HG03432 (cell line): ENCODE data around the gene UBE2QL1.

Experiments
- ATAC-seq: cut with Tn5 transposase; IDR thresholded peaks from one replicate; pipeline ENCODE4 v1.9.1; 2021; ENCODE audit warnings: mild to moderate bottlenecking, moderate library complexity; ENCODE audit not compliant: unreplicated experiment

The UBE2QL1 gene

DNA sequence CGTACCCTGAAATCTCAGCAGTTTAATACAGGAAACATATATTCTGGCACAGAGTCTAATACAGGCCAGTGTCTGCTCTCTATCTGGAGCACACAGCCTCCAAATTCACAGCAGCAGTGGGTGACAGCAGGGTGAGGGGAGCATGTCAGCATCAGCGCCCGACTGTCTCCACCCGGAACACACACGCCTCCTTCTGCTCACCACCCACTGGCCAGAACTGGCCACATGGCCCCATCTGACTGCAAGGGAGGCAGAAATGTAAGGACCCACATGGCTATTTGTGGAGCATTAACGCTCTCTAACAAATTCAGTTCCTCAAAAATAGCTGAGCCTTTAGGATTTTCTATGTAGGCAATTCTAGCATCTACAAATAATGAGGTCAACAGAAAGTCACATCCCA lies 24.6 kb downstream of the UBE2QL1 start:
- ATAC-seq, result no peak

- ATAC-seq, result no peak
These were observed 27.1 kb downstream of the UBE2QL1 start for GRCh38 chr5:6475626-6476312.

GRCh38 chr5:6476313-6476661 lies 27.6 kb downstream of the UBE2QL1 start:
- ATAC-seq, result no peak

DNA sequence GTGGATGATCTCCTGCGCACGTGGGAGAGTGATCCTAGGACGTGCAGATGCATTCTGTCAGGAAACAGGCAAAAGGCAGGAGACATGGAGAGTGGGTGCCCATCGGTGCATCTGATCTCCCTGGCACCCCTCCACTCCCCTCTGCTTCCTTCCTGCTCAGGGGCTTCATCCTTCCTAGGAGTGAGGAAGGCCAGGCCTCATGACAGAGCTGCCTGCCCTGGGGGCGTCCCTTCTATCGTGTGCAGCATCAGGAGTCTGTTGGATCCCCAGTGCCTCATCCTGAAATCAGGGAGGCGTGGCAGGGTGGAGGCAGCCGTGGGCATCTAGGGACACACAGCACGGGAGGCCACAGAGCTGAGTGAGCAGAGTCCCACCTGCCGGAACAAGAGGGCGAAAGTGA lies 30.1 kb downstream of the UBE2QL1 start:
- ATAC-seq, result no peak

GRCh38 chr5:6480133-6481051 lies 31.7 kb downstream of the UBE2QL1 start:
- peak; percentile 64 for ATAC-seq

GRCh38 chr5:6482735-6483134 lies 34.1 kb downstream of the UBE2QL1 start:
- ATAC-seq, result no peak

DNA sequence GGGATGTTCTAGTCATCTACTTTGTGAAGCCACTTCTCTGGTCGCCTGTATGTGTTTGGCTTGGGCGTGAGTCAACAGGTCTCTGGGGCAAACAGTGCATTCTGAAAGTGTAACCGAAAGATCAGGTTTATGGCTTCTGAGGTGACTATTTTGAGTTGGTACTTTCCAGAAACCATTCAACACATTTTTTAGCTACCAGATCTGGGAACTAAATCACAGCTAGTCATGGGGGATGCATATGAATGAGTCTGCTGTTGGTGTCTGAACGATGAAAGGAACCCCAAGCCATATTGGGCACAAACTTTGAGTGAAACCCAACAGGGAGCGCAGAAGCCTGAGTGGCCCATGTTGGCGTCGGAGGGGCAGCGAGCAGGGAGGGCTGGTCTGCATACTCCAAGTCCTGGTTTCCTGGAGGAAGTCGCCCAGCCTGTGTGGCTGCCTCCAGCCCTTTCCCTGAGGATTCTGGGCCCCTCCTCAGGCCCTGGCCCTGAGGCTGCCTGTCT lies 35.3 kb downstream of the UBE2QL1 start:
- peak; percentile 82 for ATAC-seq

DNA sequence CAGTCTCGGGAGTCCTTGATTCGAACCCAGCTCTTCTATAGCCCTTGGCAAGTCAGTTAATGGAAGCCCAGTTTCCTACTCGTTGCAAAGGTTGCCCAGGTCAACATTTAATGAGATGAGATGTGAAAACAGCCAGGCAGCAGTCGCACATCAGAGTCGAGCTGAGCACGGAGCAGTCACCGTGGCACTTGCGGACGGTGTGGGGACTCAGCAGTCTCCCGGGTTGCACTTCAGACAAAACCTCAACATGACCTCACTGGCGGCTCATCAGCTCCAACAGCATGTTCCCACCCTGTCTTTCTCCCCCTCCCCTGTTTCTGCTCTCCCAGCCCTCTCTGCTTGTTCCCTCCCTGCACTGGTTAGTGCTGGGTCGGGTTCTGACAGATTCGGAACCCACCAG lies 35.8 kb downstream of the UBE2QL1 start:
- no peak for ATAC-seq

- ATAC-seq, result no peak
These were observed 36.2 kb downstream of the UBE2QL1 start for GRCh38 chr5:6484899-6485298.

DNA sequence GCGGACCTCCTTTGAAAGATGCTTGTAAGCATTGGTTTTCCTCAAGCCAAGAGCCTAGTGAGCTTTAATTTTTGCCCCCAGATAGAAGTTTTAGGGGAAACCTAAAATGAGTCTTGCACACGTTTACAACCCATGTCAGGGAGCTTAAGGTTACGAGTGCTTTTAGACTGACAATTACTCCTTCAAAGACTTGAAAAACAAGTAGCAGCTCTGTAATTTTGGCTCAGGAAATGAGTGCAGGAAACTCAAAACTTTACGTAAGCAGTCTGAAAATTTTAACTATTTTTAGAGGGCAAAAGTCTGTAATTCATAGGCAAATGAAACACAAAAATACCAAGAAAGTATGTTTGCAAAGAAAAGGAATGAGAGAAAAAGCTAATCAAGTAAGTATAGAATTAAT lies 36.8 kb downstream of the UBE2QL1 start:
- ATAC-seq, result no peak

DNA sequence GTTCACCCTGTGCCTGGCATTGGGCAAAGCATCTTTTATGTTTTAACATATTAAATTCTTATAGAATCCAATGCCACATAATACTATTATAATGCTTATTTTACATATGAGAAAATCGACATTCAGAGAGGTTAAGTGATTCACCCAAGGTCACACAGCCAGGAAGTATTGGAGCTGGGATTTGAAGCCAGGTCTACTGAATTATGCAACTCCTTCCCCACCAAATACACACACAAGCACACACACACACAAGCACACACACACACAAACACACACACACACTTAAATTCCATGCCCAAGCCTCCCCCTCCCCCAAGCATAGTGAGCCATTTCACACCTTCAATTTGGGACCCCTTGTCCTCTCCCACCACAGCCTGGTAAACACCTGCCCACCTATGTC lies 37.4 kb downstream of the UBE2QL1 start:
- ATAC-seq, result no peak

DNA sequence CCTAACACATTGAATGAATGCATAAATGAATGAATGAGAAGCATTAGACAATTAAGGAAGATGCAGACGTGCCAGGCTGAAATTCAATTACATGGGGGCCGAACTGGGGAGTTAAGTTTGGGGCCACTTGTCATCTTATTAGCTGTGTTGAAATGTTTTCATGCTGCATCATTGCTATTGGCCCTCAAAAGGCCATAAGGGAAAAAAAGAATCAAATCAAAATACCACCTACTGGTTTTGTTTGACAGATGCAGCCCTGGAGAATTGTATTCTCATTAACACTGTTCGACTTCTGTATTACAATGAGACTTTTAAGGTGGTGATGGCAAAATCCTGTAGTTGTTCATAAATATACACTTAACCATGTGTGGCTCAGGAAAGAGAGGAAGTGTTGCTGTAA lies 38.4 kb downstream of the UBE2QL1 start:
- ATAC-seq, result no peak

- no peak for ATAC-seq
These were observed 39.4 kb downstream of the UBE2QL1 start for GRCh38 chr5:6488021-6488420.

DNA sequence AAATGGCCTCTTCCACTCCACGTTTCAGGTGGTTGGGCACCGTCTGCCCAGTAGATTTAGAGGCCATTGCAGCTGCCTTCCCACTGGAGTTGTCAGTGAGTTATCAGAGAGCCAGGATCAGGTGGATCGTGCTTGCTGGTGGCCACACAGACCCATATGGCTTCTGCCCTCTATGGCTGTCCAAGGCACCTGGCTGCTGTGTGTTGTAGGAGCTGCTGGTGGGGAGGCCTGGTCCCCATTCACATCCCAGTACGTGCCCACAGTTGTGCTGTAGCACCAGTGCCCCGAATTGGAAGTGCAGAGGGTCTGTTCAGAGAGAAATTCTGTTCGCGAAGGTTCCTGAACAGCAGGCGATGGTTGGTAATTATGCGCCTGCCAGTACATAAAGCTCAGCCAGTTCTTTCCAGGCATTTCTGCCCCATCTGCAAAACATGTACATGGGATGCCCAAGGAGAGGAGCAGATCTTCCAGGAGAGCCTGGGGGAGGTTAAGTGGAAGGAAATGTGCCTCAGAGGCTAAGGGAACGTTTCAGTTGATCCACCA lies 41.1 kb downstream of the UBE2QL1 start:
- ATAC-seq, result no peak

GRCh38 chr5:6490246-6490645 lies 41.6 kb downstream of the UBE2QL1 start:
- no peak for ATAC-seq

GRCh38 chr5:6490693-6491092 lies 42.0 kb downstream of the UBE2QL1 start:
- ATAC-seq, result no peak

- no peak for ATAC-seq
These were observed 42.7 kb downstream of the UBE2QL1 start for GRCh38 chr5:6491196-6491918.

- no peak for ATAC-seq
These were observed 43.2 kb downstream of the UBE2QL1 start for GRCh38 chr5:6491919-6492290.

GRCh38 chr5:6492934-6493333 lies 44.3 kb downstream of the UBE2QL1 start:
- peak; percentile 41 for ATAC-seq

- peak; percentile 34 for ATAC-seq
These were observed 45.2 kb downstream of the UBE2QL1 start for GRCh38 chr5:6493681-6494454.
